ENCODE measurements around the gene ZBTB14. TPM values are rescaled to one million over a fixed set of nuclear protein-coding genes. Genes with fewer than 3 reads are reported as not detected.

ZBTB14 gene
- total RNA-seq, 2 donors from 2014 or later = 6.9 to 8.0 TPM

DNA sequence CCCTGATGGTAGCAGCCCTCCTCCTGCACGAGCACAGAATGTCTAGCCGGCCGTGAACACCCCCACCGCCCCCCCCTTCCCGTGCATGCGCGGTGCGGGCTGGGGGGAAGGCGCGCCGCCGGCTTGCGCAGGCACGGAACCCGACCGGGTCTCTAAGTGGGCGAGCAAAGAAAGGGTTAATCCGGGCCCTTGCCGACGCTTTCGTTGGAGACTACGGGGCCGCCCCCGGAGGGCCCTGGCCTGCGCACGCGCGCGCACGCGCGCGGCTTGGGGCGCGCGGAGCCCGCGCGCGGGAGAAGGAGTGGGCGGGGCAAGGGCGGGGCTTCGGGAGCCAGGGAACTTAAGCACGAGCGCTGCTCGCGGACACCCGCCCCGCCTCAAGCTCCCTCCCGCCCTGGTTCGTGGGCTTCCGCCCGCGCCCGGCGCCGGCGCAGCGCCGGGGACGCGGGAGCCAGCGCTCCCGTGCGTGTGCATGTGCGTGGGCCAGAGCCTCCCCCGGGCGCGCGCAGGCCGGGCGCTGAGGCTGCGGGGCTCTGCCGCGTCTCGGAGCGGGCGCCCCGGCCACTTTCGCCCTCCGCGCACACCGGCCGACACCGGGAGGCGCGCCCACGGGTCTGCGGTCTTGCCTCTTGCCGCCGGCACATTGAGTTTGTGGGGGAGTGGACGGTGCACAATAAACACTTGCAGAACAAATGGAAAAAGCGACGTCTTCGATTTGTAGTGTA lies 617 bp upstream of the ZBTB14 start:
- ATAC-seq = peak; percentile 88 to 93
- peak; percentile 98 for DNase-seq
- intact Hi-C loops (cut with DNase I) = loop anchor here in 1 of 2 donors (2.0 kb wide), 1 partner anchor 59 kb away; no protein-coding TSS in a partner anchor

DNA sequence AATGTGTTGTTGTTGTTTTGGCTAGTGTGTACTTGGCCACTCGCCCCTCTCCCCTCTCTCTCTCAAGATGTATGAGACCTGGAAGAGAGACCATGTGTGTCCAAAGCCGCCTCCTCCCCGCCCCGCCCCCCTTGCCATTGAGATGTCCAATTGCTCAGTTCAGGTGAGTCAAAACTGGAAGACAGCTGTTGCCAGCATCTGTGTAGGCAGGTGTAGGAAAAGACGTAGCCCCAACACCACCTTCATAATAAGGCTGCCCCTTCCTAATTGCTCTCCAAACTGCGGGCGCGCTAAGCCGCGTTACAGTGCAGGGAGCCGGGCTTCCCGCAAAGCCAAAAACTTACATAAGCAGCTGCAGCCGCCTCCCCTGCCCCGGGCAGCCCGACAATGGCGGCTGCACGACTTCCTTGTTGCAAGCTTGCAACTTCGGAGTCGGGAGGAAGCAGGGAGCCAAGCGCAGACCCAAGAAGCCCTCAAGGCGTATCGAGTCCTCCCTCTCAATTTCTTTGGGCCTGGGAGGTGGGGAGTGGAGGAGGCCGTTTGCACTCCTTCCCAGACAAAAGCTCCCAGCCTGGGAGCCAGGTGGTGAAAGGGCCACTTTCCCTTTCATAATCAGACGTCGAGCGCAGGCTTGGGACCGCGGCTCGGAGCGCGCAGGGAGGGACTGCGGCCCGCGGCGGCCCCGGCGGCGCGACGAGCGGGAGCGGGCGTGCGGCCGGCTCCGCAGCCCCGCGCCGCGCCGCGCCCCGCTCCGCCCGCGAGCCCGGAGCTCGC lies 882 bp downstream of the ZBTB14 start:
- DNase-seq (peak; percentile 69), ATAC-seq (no peak)
- intact Hi-C loops (cut with DNase I) = loop anchor here in 1 of 2 donors (2.0 kb wide), 1 partner anchor 58 kb away; no protein-coding TSS in a partner anchor

DNA sequence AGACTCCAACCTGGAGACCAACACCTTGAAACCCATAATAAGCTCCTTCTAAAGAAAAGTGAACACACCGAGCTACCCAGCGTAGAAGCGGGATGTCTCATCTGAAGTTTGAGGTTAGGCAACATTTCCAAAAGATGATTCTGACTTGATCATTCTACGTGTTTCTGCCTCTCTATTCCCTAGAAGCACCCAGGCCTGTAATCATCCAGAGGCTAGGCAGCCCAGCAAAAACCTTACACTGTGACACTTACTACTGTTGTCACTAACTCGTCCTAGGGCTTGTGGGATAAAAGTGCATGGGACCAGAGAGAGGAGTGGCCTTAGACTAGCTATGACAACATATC lies 1.4 kb downstream of the ZBTB14 start:
- intact Hi-C loops (cut with DNase I) = loop anchor here in 1 of 2 donors (2.0 kb wide), 1 partner anchor 57 kb away; no protein-coding TSS in a partner anchor
- ATAC-seq = no peak

DNA sequence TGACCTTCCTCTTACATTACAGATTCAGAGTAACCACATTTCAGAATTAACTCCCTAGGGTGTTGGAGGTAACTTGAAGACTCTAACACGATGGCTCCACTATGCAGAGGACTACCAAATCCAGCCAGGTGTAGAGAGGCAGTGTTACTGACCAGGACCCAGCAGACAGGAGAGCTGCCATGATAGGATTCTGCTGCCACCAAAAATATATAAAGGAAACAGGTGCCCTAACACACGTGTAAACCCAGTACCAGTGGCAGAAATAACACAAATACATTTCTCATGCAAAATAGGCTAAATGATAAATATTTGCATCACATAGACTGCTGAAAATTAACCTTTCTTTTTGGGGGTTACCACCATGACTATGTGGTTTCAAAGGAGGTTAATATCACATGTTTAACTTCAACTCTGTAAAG lies 7.0 kb downstream of the ZBTB14 start:
- intact Hi-C loops (cut with DNase I) = no loop called here
- DNase-seq (no peak), ATAC-seq (no peak)

More for the DNA sequence above, 1.4 kb downstream of the ZBTB14 start:
- DNase-seq = no peak

- no peak for ATAC-seq
- intact Hi-C loops (cut with DNase I) = no loop called here
- DNase-seq = no peak
These were observed 7.7 kb downstream of the ZBTB14 start for GRCh38 chr18:5287854-5288253.

- ATAC-seq (no peak), DNase-seq (no peak)
- intact Hi-C loops (cut with DNase I) = no loop called here
These were observed 9.0 kb downstream of the ZBTB14 start for GRCh38 chr18:5286525-5286924.

DNA sequence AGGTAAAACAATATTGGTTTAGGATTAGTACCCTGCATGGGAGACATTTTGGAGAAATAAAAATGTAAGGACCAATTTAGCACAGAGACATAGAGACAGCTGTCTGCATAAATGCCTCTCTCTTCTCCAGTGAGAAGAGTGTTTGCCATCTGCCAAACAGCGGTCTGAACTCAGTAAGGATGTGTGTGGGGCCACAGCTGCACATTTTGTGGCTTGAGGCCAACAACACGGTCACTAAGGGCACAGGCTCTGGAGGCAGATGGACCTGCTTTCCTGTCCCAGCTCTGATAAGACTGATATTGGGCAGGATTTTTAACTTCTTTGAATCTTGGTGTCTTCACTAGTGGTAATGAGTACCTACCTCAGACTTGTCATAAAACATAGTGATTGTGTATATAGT lies 10.2 kb downstream of the ZBTB14 start:
- no peak for DNase-seq
- intact Hi-C loops (cut with DNase I) = no loop called here

GRCh38 chr18:5284808-5285207 lies 10.7 kb downstream of the ZBTB14 start:
- ATAC-seq = no peak
- intact Hi-C loops (cut with DNase I) = no loop called here
- DNase-seq = no peak

More for the DNA sequence above, 10.2 kb downstream of the ZBTB14 start:
- peak; percentile 38 to 47 for ATAC-seq

DNA sequence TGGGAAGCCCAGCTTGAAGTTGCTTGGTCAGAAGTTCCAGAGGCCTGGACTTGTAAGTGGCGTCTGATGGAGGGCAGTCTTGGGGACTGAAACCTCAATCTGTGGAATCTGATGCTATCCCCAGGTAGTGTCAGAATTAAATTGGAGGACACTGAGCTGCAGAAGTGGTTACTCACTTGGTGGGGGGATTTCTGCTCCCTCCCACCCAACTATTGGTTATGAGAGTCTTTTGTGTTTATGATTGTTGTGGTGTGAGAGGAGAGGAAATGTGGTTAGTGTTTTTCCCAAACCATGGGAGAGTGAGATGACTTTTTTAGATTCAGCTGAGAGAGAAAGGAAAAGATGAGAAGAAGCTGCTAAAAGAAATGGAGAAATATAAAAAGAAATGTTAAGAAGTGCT lies 12.8 kb downstream of the ZBTB14 start:
- intact Hi-C loops (cut with DNase I) = no loop called here
- DNase-seq = no peak

GRCh38 chr18:5276947-5277346 lies 18.6 kb downstream of the ZBTB14 start:
- intact Hi-C loops (cut with DNase I) = no loop called here
- ATAC-seq (no peak), DNase-seq (no peak)

More for the DNA sequence above, 12.8 kb downstream of the ZBTB14 start:
- no peak for ATAC-seq

- no peak for ATAC-seq
These were observed 19.7 kb downstream of the ZBTB14 start for GRCh38 chr18:5275872-5276271.

GRCh38 chr18:5268874-5269273 lies 26.7 kb downstream of the ZBTB14 start:
- no peak for ATAC-seq
- intact Hi-C loops (cut with DNase I) = no loop called here
- no peak for DNase-seq

More at GRCh38 chr18:5275872-5276271, 19.7 kb downstream of the ZBTB14 start:
- no peak for DNase-seq
- intact Hi-C loops (cut with DNase I) = no loop called here

DNA sequence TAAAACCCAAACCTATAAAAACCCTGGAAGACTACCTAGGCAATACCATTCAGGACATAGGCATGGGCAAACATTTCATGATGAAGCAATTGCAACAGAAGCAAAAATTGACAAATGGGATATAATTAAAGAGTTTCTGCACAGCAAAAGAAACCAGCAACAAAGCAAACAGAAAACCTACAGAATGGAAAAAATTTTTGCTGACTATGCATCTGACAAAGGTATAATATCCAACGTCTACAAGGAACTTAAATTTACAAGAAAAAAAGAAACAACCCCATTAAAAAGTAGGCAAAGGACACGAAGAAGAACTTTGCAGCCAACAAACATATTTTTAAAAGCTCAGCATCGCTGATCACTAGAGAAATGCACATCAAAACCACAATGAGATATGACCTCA lies 28.8 kb downstream of the ZBTB14 start:
- ATAC-seq (no peak), DNase-seq (no peak)
- intact Hi-C loops (cut with DNase I) = no loop called here

GRCh38 chr18:5253910-5254309 lies 41.6 kb downstream of the ZBTB14 start:
- DNase-seq (no peak), ATAC-seq (no peak)
- intact Hi-C loops (cut with DNase I) = no loop called here

DNA sequence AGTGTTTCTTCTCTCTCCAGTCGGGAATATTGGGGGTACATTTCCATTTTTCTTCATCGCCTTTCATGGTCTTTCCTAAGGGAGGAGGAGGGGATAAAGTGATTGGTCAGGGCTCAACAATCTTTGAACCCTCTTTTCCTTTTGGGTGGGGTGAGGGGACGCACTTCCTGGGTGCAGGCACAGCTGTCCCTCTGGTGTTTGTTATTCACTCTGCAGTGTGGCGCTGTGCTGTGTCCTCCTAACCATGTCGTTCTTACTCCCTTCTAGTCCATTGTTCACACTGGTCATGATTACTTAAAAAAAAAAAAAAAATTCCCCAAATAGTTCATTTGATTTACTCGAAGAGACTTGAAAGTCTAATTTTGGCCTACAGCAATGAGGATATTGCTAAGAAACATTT lies 44.4 kb downstream of the ZBTB14 start:
- intact Hi-C loops (cut with DNase I) = no loop called here
- ATAC-seq (no peak), DNase-seq (no peak)

GRCh38 chr18:5250603-5251002 lies 44.9 kb downstream of the ZBTB14 start:
- intact Hi-C loops (cut with DNase I) = no loop called here
- DNase-seq = no peak
- ATAC-seq = no peak

DNA sequence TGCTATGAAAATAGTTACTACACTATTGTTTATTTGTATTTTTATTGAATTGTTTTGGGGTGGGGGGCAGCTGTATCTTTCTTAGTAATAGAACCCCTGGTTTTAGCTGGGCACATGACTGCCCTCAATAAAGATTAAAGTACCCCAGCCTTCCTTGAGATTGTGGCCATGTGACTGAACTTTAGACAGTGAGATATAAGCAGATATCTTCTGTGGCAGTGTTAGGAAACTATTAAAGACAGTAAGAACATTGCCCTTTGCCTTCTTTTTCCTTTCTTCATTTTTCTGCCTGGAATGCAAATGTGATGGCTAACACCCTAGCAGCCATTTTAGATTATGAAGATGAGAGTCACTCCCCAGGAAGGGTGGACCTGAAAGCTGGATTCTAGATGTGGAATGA lies 50.6 kb downstream of the ZBTB14 start:
- no peak for ATAC-seq
- intact Hi-C loops (cut with DNase I) = no loop called here
- no peak for DNase-seq

DNA sequence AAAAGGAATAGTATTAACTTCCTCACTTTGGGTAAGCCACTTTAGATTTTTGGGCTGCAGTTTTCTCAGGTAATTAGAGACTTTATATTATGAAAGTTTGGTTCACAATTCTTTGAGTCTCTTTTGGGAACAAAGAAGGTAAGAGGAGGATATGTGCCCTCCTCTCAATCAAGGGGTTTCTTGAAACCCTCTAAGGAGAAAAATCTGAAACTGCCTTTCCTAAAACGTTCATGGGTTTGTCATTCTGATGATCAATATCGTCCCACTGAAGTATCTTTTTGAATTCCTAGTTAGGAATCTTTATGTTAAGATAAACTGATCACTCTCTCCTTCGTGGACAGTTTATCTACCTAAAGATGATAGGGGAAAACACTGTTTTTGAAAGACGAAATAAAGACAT lies 56.1 kb downstream of the ZBTB14 start:
- intact Hi-C loops (cut with DNase I) = no loop called here
- ATAC-seq (no peak), DNase-seq (no peak)

Measured in left cardiac atrium (tissue), 4 donors.